Neutrophil (primary cell): ENCODE measurements around the gene HSPG2.
"Not testable (repeated sequence)": the region's sequence is repeated elsewhere in the genome, so short reads cannot be mapped to it uniquely, and the experiment has no call there.

ENCODE experiments used
- H3K27ac ChIP-seq: fragments of 200-600 bp; sonication (generic); 2 replicates; pipeline ENCODE4 v1.5.1; 2016; ENCODE audit warnings: mild to moderate bottlenecking, moderate library complexity
- H3K27me3 ChIP-seq: fragments of 200-600 bp; sonication (generic); 2 replicates; pipeline ENCODE4 v1.6.0; 2016; ENCODE audit warnings: mild to moderate bottlenecking
- H3K36me3 ChIP-seq: fragments of 200-600 bp; sonication (generic); 2 replicates; pipeline ENCODE4 v1.5.1; 2017
- H3K4me1 ChIP-seq, 2 experiments: fragments of 200-600 bp in 1 of 2; sonication (generic) in 1 of 2; 1 replicate in 1 of 2; 2 replicates in 1 of 2; pipeline versions ENCODE4 v1.5.1 to v1.6.1; 2013 to 2016; ENCODE audit warnings: low read depth in 1 of 2, low read length in 1 of 2, mild to moderate bottlenecking in 1 of 2, moderate library complexity in 1 of 2; ENCODE audit not compliant: control insufficient read depth in 1 of 2, insufficient read depth in 1 of 2
- H3K4me3 ChIP-seq, 2 experiments: fragments of 200-600 bp in 1 of 2; sonication (generic) in 1 of 2; 1 replicate in 1 of 2; 2 replicates in 1 of 2; pipeline ENCODE4 v1.5.1; 2013 to 2016; ENCODE audit warnings: low read depth in 1 of 2, low read length in 1 of 2, mild to moderate bottlenecking in 1 of 2, moderate library complexity in 1 of 2
- H3K9me3 ChIP-seq: fragments of 200-600 bp; sonication (generic); 2 replicates; pipeline ENCODE4 v1.5.1; 2016
- TF ChIP-seq, protein P1 (sequence below): fragments of 200-600 bp; sonication (generic); IDR thresholded peaks from 2 replicates; pipeline ENCODE4 v1.5.1; 2016; ENCODE audit warnings: antibody characterized with exemption

The HSPG2 gene

DNA sequence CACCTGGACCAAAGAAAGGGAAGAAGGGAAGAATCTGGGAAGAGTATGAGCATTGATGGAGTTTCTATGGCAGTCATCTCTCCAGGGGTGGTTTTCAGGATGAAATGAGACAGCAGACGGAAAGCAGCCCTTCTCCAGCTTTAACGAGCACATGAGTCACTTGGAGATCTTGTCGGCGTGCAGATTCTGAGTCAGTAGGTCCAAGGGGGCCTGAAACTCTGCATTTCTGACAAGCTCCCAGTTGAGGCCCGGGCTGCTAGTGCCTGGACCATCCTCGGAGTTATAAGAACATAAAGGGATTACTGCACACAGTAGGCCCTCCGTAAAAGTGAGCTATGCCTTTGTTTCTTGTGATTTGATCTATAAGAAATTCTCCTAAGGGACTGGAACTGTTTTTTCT lies 17.6 kb downstream of the HSPG2 start:
- Histone ChIP-seq H3K4me1 (peaks cover 5 to 18% of the 10 kb centered on the region in 2 experiments), H3K36me3 (no peaks in the 10 kb centered on the region), H3K9me3 (no peaks in the 10 kb centered on the region), H3K27me3 (no peaks in the 10 kb centered on the region), H3K4me3 (no peak overlapping the region), H3K27ac (no peak overlapping the region)
- TF ChIP-seq, protein P1, sequence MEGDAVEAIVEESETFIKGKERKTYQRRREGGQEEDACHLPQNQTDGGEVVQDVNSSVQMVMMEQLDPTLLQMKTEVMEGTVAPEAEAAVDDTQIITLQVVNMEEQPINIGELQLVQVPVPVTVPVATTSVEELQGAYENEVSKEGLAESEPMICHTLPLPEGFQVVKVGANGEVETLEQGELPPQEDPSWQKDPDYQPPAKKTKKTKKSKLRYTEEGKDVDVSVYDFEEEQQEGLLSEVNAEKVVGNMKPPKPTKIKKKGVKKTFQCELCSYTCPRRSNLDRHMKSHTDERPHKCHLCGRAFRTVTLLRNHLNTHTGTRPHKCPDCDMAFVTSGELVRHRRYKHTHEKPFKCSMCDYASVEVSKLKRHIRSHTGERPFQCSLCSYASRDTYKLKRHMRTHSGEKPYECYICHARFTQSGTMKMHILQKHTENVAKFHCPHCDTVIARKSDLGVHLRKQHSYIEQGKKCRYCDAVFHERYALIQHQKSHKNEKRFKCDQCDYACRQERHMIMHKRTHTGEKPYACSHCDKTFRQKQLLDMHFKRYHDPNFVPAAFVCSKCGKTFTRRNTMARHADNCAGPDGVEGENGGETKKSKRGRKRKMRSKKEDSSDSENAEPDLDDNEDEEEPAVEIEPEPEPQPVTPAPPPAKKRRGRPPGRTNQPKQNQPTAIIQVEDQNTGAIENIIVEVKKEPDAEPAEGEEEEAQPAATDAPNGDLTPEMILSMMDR = no peak

DNA sequence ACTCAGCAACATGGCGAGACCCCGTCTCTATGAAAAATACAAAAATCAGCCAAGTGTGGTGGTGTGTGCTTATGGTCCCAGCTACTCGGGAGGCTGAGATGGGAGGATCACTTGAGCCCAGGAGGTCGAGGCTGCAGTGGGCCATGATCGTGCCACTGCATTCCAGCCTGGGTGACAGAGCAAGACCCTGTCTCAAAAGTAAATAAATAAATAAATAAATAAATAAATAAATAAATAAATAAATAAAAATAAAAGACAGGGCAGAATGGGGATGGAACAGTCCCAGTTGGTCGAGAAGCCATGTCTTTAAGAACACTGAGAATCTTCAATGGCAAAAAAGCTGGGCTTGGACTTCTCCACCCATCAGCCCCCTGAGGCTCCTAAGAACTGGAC lies 19.9 kb downstream of the HSPG2 start:
- not testable (repeated sequence) for H3K4me1 ChIP-seq, H3K4me3 ChIP-seq, H3K36me3 ChIP-seq, H3K27me3 ChIP-seq, H3K9me3 ChIP-seq, H3K27ac ChIP-seq

DNA sequence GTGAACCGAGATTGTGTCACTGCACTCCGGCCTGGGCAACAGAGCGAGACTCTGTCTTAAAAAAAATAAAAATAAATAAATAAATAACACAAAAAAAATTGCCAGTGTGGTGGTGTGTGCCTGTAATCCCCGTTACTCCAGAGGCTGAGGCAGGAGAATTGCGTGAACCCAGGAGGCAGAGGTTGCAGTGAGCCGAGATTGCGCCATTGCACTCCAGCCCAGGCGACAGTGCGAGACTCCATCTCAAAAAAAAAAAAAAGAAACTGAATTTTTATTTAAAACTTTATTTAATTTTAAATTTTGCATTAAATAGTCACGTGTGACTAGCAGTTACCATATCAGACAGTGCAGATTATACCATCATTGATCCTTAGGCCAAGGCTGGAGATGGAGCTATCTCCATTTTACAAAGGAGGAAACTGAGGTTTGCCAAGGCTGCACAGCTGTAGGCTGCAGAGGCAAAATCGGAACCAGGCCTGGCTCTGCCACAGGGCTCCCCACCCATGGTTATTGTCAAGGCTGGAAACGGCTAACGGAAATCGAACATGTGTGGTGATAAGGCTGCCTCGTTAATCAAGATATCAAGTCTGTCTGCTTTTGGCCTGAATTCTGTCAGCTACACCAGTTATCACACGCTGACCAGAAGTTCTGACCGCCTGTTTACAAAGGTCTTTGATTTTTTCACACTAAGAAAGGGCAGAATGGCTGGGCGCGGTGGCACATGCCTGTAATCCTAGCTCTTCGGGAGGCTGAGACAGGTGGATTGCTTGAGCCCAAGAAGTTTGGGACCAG lies 20.5 kb downstream of the HSPG2 start:
- Histone ChIP-seq H3K4me3 (no peak overlapping the region), H3K27me3 (no peaks in the 10 kb centered on the region), H3K4me1 (peaks cover 0 to 8% of the 10 kb centered on the region in 2 experiments), H3K27ac (no peak overlapping the region), H3K36me3 (no peaks in the 10 kb centered on the region), H3K9me3 (no peaks in the 10 kb centered on the region)
- TF ChIP-seq, protein P1 = no peak

DNA sequence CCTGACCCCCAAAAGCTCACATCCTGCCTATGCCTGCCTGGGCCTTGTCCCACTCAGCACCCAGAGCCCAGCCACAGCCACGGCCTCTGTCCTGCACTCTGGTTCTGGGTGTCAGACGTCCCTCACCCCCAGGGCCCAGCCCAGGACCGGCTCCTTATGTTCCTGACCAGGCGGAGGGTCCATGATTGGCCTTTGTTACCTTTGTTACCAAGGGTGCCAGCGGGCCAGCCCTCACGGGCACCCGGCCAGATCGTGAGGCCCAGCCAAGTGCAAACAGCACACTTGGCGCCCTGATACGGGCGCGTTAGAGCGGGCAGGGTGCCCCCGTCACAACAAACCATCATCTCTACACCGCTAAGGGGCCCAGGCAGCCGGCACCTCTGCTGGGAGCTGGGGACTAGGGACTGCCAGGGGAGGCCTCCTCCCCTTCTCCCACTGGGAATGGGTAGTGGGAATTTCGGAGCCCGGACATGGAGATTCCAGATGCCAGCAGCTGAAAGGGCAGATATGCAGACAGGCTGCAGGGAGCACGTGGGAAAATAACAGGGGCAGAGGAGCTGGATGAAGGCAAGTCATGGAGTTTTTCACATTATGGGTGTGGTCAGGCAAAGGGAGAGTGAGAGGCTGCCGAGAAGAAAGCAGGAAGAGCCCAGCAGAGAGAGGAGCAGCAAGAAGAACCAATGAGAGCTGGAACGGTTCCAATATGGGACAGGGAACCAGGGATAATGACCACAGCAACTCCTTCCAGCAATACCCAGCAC lies 22.1 kb downstream of the HSPG2 start:
- no peaks in the 10 kb centered on the region for H3K36me3 ChIP-seq
- no peaks in the 10 kb centered on the region for H3K9me3 ChIP-seq
- TF ChIP-seq, protein P1 = no peak
- no peak overlapping the region for H3K27ac ChIP-seq
- no peak overlapping the region for H3K4me3 ChIP-seq
- H3K4me1 ChIP-seq = peaks cover 0 to 3% of the 10 kb centered on the region in 2 experiments
- no peaks in the 10 kb centered on the region for H3K27me3 ChIP-seq

DNA sequence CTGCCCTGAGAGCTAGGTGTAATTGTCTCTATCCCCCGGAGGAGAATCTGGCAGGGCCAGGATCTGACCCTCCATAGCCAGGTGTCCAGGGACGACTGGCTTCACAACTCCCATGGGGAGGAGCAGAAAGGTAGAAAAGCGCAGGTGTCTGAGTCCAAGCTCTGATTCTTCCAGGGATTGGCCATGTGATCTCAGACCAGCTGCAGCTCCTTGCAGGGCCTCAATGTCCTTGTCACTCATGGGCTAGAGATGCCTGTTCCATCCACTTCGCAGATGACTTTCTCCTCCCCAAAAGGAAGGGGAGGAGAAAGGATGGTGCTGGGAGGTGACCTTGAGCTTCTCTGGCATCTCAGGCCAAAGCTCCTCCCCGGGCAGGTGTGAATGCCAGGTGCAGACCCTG lies 22.7 kb downstream of the HSPG2 start:
- Histone ChIP-seq H3K27me3 (no peaks in the 10 kb centered on the region), H3K4me1 (peaks cover 4 to 7% of the 10 kb centered on the region in 2 experiments), H3K36me3 (no peaks in the 10 kb centered on the region), H3K27ac (no peak overlapping the region), H3K4me3 (no peak overlapping the region), H3K9me3 (no peaks in the 10 kb centered on the region)
- TF ChIP-seq, protein P1 = no peak

DNA sequence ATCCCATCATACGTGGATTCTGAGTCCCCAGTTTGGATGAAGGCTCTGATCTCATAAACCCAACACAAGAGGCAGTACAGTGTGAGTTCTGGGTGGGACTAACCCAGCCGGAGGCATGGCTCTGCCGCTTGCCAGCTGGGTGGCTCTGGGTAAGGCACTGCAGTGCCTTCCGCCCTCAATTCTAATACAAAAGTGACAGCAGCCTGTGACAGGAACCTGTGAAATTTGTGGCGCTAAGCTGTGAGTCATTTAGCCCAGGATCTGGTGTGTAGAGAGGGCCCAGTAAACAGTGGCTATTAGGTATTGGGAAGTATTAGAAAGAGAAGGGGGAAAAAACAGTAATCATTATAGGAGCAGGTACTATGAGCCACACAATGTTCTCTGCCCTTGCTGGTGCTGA lies 23.3 kb downstream of the HSPG2 start:
- H3K36me3 ChIP-seq = no peaks in the 10 kb centered on the region
- H3K4me1 ChIP-seq = peaks cover 4 to 8% of the 10 kb centered on the region in 2 experiments
- no peak overlapping the region for H3K4me3 ChIP-seq
- no peak overlapping the region for H3K27ac ChIP-seq
- TF ChIP-seq, protein P1 = no peak
- no peaks in the 10 kb centered on the region for H3K27me3 ChIP-seq
- no peaks in the 10 kb centered on the region for H3K9me3 ChIP-seq
